CD4-positive, alpha-beta T cell treated with Interleukin-10 for 1 hour (primary cell): ENCODE results near the gene STAB1.
A peak's percentile ranks its signal among the peaks of the same experiment; 100 is the strongest.

Experiments used
- DNase-seq: peaks from one replicate; pipeline ENCODE4 v3.0.0-alpha.2; 2020

Gene STAB1, protein sequence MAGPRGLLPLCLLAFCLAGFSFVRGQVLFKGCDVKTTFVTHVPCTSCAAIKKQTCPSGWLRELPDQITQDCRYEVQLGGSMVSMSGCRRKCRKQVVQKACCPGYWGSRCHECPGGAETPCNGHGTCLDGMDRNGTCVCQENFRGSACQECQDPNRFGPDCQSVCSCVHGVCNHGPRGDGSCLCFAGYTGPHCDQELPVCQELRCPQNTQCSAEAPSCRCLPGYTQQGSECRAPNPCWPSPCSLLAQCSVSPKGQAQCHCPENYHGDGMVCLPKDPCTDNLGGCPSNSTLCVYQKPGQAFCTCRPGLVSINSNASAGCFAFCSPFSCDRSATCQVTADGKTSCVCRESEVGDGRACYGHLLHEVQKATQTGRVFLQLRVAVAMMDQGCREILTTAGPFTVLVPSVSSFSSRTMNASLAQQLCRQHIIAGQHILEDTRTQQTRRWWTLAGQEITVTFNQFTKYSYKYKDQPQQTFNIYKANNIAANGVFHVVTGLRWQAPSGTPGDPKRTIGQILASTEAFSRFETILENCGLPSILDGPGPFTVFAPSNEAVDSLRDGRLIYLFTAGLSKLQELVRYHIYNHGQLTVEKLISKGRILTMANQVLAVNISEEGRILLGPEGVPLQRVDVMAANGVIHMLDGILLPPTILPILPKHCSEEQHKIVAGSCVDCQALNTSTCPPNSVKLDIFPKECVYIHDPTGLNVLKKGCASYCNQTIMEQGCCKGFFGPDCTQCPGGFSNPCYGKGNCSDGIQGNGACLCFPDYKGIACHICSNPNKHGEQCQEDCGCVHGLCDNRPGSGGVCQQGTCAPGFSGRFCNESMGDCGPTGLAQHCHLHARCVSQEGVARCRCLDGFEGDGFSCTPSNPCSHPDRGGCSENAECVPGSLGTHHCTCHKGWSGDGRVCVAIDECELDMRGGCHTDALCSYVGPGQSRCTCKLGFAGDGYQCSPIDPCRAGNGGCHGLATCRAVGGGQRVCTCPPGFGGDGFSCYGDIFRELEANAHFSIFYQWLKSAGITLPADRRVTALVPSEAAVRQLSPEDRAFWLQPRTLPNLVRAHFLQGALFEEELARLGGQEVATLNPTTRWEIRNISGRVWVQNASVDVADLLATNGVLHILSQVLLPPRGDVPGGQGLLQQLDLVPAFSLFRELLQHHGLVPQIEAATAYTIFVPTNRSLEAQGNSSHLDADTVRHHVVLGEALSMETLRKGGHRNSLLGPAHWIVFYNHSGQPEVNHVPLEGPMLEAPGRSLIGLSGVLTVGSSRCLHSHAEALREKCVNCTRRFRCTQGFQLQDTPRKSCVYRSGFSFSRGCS (N-terminal part only)

DNA sequence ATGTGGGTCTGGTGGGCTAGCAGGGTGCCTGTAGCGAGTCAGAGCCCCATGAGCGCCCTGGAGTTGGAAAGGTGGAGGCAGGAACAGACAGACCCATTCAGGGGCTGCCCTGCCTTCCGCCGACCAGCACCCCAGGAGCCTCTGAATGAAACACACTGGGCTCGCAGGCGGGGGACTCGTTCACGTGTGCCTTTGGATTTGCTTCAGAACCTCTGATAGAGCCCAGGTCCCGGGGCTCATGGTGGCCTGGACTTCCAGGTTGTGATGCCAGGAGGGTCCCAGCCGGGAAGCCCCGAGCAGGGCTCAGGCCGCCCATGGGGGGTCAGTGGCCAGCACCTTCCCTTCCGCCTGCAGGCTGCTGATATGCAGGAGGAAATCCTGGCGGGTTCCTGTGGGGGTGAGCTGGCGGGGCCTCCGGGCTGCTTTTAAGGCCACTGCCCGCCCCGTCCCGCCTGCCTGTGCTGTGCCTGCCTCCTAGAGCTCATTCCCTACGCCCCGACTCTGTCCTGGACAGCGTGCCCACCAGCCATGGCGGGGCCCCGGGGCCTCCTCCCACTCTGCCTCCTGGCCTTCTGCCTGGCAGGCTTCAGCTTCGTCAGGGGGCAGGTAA is at the start of gene STAB1:
STAB1 (plus strand) TSS at position 453 of the 610 bp plus-strand sequence; CDS start at position 529, 76 bp downstream.
- no peak for DNase-seq

DNA sequence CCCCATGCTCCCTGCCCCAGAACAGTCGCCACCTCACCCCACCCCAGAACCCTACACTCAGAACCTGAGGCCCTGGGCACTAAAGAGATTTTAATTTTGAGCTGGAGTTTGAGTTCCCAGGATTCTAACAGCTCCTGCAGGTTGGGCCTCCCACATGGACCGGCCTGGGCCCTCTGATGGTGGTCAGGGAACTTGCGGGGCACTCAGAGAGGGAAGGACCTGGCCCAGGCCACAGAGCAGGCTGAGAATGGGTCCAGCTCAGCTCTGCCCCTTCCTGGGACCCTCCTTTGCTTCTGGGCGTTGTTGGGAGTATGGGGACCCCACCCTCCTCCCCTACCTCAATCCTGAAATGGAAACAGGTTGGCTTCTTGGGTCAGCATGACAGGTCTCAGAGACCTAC is 49.1 kb upstream of the STAB1 start:
- DNase-seq: no peak

DNA sequence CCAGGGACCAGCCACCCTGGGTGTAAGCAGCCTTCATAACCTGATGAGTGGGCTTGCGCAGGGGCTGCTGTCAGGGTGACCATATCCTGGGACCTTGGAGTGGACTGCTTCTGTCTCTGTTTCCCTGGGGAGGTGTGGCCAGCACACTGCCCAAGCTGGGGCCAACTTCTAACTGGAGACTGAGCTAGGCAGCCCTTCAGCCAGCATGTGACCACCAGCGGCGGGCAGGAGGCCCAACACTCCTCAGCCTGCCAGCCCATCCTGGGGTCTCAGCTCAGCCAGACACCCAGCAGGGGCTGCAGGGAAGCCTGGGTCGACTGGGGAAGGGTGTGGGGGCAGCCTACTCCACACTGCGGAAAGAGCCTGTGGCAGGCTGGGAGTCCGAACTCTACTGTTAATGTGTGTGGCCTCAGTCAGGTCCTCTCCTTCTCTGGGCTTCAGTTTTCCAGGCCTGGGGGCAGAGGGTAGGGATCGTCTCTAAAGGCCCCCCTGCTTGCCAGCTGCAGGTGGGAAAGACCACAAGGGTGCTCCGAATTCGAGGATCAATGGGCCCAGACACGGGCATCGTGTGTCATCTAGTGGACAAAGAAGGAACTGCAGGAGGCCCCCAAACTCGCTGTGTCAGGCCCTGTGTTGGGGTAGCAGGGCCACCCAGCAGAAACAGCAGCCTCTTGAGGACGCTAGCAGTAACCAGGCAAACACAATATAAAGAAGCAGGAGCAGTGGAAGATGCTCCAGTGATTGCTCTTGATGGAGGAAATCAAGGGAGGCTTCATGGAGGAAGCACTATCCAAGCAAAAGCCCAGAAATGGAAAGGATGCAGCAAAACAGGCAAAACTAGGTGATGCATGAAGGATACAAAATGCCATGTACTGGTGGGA is 48.3 kb upstream of the STAB1 start:
- peak; percentile 83 for DNase-seq

DNA sequence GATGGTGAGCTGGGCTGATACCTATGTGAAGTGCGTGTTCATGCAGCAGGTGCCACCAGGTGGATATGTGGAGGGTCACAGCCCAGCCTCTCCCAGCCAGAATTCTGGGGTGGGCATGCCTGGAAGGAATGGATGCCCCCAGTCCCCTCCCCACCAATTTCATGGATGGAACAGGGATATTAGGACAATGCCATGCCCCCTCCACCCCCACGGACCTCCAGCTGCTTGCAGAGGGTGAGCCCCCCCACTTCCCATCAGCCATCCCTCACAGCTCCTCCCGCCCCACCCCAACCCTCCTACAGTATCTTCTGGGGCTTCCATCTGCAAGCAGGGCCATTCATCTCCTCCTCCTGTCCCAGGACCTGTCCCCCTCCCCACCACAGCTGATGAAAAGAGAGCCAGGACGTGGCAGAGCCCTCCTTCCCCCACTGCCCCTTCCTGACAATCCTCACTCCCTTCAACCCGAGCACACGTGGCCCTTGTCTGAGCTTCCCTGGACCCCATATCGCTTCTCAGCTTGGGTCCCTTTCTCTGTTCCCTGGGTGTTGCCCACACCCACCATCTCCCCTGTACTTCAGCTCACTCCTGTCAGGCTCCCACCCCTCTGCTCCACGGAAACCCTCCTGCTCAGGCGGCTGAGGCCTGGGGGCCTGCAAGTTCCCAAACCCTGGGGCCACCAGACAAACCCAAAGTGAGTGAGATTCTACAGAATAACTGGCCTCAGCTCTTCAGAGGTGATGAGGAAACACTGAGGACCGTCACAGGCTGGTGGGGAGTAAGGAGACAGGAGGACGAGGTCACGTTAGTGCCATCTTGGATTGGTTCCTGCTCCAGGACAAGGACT is 47.4 kb upstream of the STAB1 start:
- no peak for DNase-seq

DNA sequence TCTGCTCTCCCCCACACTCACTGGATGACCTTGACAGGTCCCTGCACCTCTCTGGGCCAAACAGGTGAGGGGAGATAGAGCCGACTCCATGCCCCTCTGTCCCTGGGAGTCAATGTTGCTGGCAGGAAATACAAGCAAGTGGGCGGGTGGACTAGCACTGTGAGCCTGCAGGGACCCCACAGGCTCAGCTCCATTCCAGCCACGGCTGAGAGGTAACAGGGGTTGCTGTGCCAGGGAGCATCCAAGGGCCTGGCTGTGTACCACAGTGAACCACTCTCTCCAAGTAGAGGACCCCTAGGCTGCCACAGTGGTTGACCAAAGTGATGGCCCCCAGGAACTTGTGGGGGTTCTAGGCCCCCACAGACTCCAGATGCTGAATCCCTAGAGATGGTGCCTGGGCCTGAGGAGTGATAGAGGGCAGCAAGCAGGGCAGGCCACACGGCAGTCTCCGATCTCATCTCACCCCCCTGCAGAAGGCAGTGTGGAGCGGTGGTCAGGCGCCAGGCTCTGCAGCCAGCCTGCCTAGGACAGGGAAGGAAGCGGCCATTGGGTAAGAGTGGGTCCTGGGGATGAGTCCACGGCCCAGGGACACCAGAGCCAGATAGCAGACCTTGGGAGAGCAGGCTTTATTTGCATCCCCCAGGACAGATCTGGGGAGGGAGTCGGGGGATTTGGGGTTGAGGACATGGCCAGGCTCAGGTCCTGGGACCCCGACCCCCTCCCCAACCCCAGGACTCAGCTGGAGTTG is 44.5 kb upstream of the STAB1 start:
- no peak for DNase-seq

DNA sequence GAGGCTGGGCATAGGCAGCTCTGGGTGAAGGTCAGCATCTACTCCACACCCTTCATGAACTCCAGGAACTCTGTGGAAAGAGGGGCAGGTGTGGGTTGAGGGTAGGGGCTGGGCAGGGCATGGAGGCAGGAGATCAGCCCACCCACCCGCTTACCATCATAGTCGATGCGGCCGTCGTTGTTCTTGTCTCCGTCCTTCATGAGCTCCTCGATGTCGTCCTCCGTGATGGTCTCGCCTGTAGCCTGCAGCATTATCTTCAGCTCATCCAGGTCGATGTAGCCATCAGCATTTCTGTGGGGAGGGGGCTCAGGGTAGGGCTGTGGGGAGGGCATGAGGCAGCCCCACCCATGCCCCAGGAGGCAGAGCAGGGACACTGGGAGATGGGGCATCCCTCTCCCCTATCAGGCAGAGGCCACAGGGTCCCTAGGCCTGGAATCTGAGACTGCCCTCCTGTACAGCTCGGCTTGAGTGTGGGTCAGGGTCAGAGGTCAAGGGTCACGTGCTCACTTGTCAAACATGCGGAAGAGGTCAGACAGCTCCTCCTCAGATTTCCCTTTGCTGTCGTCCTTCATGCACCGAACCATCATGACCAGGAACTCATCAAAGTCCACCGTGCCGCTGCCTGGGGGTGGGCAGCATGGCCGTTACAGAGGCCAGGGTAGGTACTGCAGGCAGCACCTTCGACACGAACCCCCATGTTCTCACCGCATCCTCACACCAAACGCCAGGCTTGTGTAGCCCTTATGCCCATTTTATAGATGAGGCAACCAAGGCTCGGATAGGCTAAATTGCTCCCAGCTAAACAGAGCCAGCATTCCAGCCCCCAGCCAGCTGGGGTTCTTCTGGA is 43.7 kb upstream of the STAB1 start:
- DNase-seq: no peak

DNA sequence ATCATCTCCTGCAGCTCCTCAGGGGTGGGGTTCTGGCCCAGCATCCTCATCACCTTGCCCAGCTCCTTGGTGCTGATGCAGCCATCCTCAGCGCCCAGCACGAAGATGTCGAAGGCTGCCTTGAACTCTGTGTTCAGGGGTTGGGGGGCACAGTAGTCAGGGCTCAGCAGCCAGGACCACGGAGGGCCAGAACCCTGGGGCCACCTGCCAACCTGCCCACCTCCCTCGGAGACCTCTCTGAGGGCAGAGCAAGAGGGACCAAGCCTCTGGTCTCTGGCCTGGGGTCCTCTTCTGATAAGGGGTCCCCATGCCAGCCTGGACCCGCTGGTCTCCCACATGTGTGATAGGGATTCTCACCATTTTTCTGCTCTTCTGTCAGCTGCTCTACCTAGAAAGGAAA is 43.0 kb upstream of the STAB1 start:
- DNase-seq: no peak

DNA sequence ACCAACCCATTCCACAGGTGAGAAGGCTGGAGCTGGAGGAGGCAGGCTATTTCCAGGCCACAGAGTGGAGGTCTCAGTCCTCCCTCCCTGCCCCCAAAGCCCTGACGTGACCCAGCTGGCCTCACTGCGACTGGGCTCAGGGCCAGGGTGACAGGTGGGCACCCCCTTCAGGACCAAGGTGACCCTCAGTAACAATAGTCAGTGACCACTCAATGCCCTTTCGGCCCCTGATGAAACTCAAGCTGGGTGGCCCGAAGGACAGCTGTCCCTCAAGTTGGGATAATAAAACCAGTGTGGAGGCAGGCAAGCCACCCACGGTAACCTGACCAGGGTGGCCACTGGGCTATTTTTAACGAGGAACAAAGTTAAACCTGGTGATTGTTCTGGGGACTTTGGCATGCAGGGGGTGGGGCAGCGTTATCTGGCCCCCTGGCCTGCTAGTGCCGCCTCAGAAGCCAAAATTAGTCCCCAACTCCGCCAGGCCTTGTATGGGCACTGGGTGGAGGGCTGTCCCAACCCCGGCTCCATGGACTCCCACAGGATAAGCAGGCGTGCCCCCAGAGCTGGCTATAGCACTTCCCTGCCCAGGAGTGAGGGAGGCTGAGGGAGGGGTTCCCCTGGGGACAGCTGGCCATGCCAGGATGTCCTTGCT is 42.4 kb upstream of the STAB1 start:
- no peak for DNase-seq

DNA sequence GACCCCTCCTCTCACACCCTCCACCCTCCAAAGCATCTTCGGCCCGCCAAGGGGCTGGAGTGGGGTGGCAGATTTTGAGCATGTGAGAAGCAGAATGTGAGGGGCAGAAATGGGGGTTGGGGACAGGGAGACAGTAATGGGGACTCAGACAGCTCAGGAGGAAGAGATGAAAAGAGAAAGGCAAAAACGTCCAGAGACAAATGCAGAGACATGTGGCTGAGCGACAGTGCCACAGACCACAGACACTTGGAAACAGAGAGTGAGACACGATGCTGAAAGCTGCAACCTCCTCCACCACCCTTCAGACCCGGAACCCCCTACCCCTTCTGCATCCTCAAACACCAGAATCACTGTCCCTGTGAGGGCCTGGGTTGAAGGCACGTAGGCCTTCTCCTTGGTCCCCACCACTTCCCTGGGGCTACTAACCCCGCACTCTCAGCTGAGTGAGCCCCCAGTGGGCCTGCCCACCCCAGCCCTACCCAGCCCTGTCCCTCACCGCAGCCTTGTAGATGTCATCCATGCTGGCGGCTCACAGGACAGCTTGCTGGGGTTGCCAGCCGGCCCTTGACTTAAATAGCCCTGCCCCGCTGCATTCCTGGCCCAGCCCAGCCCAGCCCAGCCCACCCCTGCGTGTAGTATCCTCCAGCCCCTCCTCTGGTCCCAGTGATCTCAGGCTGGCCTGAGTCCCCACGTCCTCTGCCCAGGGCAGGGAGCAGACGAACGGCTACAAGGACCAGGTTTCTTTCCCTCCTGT is 41.5 kb upstream of the STAB1 start, which contains the start of gene TNNC1:
TNNC1 (minus strand) TSS at position 546 of the 754 bp plus-strand sequence; CDS start at position 520, 26 bp downstream.
- no peak for DNase-seq

DNA sequence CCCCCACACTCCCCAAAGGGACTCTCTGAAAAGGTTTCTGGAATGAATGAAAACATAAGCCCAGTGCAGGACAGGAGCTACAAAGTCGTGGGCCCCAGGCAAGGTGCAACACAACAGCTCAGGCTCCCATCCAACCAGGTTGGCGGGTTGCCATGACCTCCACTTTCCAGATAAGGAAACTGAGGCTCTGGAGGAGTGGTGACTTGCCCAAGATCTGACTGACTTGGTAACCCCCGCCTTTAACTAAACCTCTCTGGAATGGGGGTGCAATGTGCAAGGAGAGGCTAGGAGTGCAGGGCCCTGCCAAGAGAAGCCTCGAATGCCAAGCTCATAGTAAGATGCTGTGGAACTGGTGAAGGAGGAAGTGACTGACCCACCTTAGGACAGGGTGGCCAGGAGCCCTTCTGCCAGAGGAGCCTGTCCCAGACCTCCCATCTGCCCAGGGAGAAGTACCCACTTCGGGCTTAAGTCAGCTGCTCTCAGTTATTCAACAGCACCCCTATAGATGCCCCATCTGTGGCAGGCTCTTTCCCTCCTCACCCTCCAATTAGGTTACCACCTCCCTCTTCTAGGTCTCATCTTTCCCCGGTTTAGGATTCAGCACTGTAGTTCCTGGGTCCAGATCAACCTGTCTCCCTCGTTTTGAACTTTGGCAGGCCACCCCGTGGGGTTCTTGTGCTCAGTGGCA is 40.7 kb upstream of the STAB1 start:
- no peak for DNase-seq

DNA sequence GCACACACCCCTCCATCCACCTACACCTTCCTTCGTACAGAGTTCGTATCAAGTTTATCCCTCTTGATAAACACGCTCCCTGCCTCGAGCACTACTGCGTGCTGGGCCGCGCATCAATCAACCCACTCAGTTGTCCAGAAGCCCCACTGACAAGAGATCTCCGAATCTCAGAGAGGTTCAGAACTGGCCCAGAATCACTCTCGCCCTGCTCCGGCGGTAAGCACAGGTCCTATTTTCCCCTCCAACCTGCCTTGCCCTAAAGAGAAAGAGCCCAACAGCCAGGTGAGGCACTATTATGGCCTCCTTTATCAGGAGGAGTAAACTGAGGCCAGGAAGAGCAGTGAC is 40.2 kb upstream of the STAB1 start:
- no peak for DNase-seq

DNA sequence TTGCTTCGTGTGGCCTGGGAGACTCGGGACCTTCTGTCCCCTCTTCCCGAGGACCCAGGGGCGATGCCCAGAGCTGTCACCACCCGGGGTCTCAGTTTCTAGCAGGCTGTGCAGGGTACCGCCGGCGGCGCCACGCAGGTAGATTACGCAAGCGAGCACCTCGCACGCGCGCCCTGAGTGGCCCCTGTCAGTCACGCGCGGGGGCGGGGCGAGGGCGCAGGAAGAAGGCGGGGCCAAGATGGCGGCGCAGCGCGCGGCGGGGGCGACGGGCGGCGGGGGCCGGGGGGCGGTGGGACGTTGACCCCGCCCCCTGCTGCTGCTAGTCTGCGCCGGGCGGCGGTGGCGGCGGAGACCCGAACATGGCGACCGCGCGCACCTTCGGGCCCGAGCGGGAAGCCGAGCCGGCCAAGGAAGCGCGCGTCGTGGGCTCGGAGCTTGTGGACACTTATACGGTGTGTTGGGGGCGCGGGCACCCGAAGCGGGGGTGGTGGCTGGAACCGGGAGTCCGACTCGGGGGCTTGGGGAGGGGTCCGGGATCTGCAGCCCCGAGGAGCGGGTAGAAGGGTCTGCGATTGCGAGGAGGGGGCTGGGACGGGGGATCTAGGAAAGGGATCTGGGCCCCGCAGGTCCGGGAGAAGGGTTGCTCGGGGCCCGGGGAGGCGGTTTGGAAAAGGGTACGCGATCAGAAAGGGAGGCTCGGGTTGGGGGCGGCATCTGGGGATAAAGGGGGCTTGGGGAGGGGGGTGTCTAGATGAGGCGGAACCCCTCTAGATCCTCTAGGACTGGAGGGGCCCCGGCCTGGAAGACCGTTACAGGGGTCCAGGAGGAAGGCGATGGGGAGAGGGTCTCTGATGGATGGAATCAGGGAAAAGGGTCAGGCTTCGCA is 39.6 kb upstream of the STAB1 start, which contains the start of gene NISCH:
NISCH (plus strand) TSS at position 322 of the 886 bp plus-strand sequence; CDS start at position 360, 38 bp downstream.
- DNase-seq: peak; percentile 97

DNA sequence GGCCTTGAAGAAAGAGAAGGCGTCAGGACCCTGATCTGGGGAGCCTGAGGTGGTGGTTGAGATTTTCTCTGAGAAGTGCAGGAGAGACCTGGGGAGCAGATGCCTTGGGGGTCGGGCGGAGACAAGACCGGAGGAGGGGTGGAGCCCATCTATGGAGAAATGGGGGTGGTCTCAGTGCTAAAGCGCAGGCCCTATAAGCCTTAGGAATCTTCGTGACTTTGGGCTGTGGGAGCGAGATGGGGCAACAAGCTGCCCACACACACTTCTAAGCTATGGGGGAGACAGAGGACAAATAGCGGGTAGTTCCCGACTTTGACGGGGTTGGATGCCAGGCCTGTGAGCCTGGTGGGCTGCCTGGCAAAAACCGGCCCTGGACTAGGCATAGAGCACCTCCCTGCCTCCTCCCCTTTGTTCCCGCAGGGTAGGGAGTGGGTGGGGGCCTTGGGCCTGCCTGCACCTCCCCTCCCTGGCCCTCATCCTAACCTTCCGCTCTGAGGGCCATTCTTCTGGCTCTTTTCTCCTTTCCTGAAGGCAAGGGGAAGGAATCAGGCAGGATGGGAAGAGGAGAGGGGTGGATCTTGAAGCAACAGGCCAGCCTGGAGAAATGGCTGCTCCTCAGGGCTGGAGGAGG is 38.9 kb upstream of the STAB1 start:
- DNase-seq: no peak

DNA sequence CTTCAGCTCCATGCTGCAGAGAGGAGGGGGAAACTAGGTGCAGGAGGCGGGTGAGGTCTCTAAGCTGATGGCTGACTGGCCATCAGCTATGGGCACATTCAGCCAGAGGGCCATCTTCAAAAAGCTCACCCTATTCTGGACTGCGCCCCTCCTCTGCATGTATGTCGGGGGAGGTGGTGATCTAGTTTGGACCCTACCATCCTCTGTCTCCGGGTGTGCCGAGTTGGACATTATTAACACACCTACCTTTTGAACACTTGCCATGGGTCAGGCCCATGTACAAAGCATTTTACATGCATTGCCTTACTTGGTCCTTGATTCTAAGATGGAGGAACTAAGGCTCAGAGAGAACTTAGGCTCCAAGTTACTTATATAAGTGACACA is 38.3 kb upstream of the STAB1 start:
- DNase-seq: no peak
